GM21390 (cell line): ENCODE measurements around the gene KISS1R.
A peak's percentile ranks its signal among the peaks of the same experiment; 100 is the strongest.

ENCODE experiments used
- ATAC-seq: cut with Tn5 transposase; IDR thresholded peaks from one replicate; pipeline ENCODE4 v1.9.1; 2021; ENCODE audit not compliant: unreplicated experiment

The KISS1R gene

GRCh38 chr19:934865-935479 lies 17.8 kb downstream of the KISS1R start:
- no peak for ATAC-seq

- ATAC-seq: no peak
These were observed 19.0 kb downstream of the KISS1R start for GRCh38 chr19:936175-936546.

GRCh38 chr19:937259-937694 lies 20.1 kb downstream of the KISS1R start:
- ATAC-seq: no peak

GRCh38 chr19:938233-938923 lies 21.2 kb downstream of the KISS1R start:
- ATAC-seq: no peak

GRCh38 chr19:939439-939838 lies 22.3 kb downstream of the KISS1R start:
- no peak for ATAC-seq

- no peak for ATAC-seq
These were observed 22.8 kb downstream of the KISS1R start for GRCh38 chr19:939922-940321.

GRCh38 chr19:940591-941291 lies 23.6 kb downstream of the KISS1R start:
- ATAC-seq: no peak

- ATAC-seq: no peak
These were observed 24.4 kb downstream of the KISS1R start for GRCh38 chr19:941292-942132.

- no peak for ATAC-seq
These were observed 25.1 kb downstream of the KISS1R start for GRCh38 chr19:942133-942645.

GRCh38 chr19:943551-944170 lies 26.5 kb downstream of the KISS1R start:
- ATAC-seq: no peak

GRCh38 chr19:944171-944567 lies 27.0 kb downstream of the KISS1R start:
- ATAC-seq: no peak

- no peak for ATAC-seq
These were observed 27.6 kb downstream of the KISS1R start for GRCh38 chr19:944663-945241.

- no peak for ATAC-seq
These were observed 28.5 kb downstream of the KISS1R start for GRCh38 chr19:945401-946252.

GRCh38 chr19:947090-947706 lies 30.1 kb downstream of the KISS1R start:
- ATAC-seq: peak; percentile 18

GRCh38 chr19:947707-948539 lies 30.8 kb downstream of the KISS1R start:
- ATAC-seq: peak; percentile 61

GRCh38 chr19:948842-949496 lies 31.8 kb downstream of the KISS1R start:
- no peak for ATAC-seq

GRCh38 chr19:950352-951066 lies 33.4 kb downstream of the KISS1R start:
- no peak for ATAC-seq
